GM12874 (cell line): ENCODE measurements around the gene ANKS1A.
A peak's percentile ranks its signal among the peaks of the same experiment; 100 is the strongest.

Experiments
- TF ChIP-seq, protein P1 (sequence below): IDR thresholded peaks from 2 replicates; pipeline ENCODE4 v1.5.1; 2011; ENCODE audit warnings: low read depth, mild to moderate bottlenecking, control low read depth, low read length, moderate library complexity; ENCODE audit not compliant: insufficient read depth

ANKS1A gene

DNA sequence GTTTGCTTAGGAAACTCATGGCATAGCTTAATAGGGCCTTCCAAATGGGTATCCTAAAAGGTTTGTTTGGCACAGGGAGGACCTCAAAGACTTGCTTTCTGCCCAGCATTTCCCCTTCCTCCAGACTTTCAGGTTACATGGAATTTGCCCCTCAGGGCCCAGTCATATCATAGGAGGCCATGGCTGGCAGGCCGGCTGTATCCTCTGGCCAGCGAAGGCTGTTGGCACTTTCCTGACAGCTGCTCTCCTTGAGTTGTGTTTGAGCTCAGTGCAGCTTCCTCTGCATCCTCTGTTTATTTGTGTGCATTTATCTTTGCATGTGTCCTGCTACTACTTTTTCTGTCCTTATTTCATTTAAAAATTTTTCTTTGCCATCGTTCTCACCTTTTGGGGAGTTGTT lies 90.9 kb downstream of the ANKS1A start:
- TF ChIP-seq, protein P1, sequence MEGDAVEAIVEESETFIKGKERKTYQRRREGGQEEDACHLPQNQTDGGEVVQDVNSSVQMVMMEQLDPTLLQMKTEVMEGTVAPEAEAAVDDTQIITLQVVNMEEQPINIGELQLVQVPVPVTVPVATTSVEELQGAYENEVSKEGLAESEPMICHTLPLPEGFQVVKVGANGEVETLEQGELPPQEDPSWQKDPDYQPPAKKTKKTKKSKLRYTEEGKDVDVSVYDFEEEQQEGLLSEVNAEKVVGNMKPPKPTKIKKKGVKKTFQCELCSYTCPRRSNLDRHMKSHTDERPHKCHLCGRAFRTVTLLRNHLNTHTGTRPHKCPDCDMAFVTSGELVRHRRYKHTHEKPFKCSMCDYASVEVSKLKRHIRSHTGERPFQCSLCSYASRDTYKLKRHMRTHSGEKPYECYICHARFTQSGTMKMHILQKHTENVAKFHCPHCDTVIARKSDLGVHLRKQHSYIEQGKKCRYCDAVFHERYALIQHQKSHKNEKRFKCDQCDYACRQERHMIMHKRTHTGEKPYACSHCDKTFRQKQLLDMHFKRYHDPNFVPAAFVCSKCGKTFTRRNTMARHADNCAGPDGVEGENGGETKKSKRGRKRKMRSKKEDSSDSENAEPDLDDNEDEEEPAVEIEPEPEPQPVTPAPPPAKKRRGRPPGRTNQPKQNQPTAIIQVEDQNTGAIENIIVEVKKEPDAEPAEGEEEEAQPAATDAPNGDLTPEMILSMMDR = no peak

DNA sequence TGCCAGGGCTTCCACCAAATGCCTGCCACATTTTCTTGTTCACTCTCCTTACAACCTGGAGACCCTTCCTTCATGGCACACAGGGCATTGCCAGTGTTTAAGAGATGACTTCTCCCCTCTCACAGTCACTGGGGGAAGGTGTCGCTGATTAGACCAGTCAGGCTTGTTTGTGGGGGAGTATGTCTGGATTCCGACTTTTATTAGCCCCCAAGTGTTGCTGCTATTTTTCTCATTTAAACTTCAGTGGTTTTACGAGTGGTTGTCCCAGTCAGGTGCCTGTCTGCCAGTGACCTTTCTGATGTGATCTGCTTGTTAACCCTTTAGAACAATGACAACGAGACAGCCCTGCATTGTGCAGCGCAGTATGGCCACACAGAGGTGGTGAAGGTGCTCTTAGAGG lies 92.3 kb downstream of the ANKS1A start:
- TF ChIP-seq, protein P1 = no peak

DNA sequence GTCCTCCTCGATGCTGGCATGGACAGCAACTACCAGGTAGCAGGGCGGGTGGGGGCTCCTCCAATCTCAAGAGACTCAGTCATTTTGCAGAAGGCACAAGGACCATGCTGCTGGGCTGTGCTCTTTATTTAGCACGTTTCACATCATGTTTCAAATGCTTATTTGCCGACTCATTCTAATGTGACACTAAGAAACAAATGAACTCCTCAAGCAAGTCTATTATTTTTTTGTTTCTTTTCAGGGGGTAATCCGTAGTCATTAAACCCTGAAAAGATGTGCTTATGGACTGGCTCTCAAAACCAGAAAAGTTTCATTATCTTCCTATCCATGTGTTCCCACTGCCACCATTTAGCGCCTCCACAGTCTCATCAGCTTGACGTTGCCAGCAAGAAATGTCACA lies 92.9 kb downstream of the ANKS1A start:
- TF ChIP-seq, protein P1 = no peak

GRCh38 chr6:34982424-34982852 lies 93.4 kb downstream of the ANKS1A start:
- TF ChIP-seq, protein P1 = no peak

GRCh38 chr6:34984416-34984815 lies 95.4 kb downstream of the ANKS1A start:
- TF ChIP-seq, protein P1 = no peak

DNA sequence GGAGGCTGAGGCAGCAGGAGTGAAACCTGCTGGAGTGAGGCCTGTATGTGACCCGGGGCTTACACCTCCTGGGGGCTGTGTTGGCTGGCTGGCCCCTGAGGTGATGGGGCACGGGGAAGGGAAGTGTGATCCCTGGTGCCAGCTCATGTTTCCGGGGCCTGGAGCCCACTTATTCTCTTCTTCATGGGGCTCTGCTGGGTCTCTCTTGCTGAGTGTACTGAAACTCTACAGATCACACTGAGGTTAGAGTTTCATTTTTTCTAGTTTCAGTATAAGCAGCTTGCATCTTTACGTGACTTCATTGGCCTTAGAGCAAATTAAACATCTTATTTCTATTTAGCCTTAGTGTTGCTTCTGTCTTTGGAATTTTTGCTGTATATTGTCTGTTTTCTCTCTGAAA lies 96.2 kb downstream of the ANKS1A start:
- TF ChIP-seq, protein P1 = no peak

DNA sequence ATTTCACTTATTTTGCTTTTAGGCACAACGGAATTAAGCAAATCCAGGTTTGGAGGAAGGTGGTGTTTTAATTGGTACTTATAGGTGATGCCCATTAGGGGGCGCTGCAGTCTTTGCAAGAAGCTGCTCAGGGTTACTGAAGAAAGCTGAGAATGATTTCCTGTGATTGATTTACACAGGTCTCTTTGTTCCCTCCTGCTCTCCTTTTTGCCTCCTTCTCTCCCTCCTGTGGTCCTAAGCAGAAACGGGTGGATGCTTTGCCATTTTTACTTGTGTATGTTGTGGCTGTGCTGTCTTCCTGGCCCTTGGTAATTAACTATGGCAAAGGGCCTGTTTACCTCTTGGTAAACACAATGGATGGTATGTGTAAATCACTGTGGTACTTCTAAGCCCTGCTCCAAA lies 97.8 kb downstream of the ANKS1A start:
- TF ChIP-seq, protein P1 = peak; percentile 68

GRCh38 chr6:34987506-34987905 lies 98.5 kb downstream of the ANKS1A start:
- TF ChIP-seq, protein P1 = no peak
